ENCODE measurements around the gene IGF1. TPM values are rescaled to one million over a fixed set of nuclear protein-coding genes. Genes with fewer than 3 reads are reported as not detected.

IGF1 gene
- total and polyA plus RNA-seq, 8 donors: 15.7 to 99.9 (median 25.7) TPM

DNA sequence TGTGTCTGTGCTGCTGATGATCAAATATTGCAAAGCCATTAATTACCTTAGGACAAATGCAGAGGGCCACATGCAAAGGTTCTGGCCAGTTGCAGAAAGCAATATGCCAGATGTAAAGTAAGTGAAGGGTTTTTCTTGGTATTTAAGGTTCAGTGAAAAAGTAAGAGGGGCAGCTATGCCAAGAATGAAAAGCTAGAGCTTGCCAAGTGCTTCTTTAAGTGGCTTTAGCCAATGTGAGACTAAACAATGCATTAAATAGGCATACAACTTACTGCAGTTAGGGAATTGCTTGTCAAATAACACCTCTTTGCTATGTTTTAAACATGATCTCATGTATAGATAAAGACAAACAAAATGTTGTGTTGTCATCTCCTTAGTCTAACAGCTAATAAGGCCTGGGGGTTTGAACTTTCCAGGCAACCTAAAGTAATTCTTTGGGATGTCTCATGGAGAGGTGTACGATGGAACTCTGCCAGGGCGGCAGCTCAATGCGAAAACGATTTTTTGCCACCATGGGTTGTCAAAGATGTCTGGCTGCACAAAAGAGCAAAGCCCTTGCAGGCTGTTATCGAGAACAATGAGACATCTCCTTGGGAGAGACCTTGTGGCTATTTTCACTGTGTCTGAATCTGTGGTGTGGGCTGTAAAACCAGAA, 12.0 kb downstream of the IGF1 start:
- ATAC-seq (peak; percentile 69), DNase-seq (peak in 2 of 4 donors; percentile 64 to 68)
- Histone ChIP-seq H3K27ac (no peak overlapping the region), H3K4me1 (peaks cover 0 to 4% of the 10 kb centered on the region in 2 donors), H3K36me3 (no peaks in the 10 kb centered on the region), H3K9me3 (no peaks in the 10 kb centered on the region), H3K4me3 (no peak overlapping the region), H3K27me3 (no peaks in the 10 kb centered on the region)
- TF ChIP-seq, protein P1, sequence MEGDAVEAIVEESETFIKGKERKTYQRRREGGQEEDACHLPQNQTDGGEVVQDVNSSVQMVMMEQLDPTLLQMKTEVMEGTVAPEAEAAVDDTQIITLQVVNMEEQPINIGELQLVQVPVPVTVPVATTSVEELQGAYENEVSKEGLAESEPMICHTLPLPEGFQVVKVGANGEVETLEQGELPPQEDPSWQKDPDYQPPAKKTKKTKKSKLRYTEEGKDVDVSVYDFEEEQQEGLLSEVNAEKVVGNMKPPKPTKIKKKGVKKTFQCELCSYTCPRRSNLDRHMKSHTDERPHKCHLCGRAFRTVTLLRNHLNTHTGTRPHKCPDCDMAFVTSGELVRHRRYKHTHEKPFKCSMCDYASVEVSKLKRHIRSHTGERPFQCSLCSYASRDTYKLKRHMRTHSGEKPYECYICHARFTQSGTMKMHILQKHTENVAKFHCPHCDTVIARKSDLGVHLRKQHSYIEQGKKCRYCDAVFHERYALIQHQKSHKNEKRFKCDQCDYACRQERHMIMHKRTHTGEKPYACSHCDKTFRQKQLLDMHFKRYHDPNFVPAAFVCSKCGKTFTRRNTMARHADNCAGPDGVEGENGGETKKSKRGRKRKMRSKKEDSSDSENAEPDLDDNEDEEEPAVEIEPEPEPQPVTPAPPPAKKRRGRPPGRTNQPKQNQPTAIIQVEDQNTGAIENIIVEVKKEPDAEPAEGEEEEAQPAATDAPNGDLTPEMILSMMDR (IDR thresholded peaks at IDR 0.05): no peak
- intact Hi-C loops (cut with DNase I): no loop called here

- peaks cover 0 to 4% of the 10 kb centered on the region in 2 donors for H3K4me1 ChIP-seq
- TF ChIP-seq, protein P1 (IDR thresholded peaks at IDR 0.05): no peak
Measured at GRCh38 chr12:102465762-102466560, 14.4 kb downstream of the IGF1 start.

DNA sequence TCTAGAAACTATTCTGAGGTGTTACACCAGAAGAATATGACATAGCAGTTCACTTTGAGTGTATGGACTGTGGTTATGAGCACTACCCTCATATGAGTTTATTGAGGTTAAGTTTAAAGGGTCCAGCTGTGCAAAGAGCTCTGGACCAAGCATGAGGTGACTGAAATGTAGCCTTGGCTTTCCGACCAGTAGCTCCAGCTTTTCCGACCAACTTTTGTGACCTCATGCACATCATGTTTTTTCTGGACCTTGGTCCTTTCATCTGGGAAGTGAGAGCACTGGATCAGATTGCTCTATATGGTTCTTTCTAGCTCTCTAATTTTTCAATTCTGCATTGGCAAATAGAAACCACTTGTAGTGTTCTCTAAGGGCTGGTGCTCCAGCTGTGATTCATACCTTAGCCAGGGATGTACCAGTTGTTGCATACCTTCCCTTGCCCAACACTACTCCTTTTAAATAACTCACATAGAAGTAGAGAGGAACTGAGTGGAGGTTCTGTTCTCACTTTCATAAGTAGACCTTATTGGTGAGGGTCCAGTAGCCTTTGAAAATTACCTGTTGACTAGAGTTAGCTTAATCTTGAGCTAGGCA, 16.6 kb downstream of the IGF1 start:
- TF ChIP-seq, protein P1 (IDR thresholded peaks at IDR 0.05): no peak
- Histone ChIP-seq H3K4me1 (peaks cover 0 to 4% of the 10 kb centered on the region in 2 donors), H3K4me3 (no peak overlapping the region), H3K9me3 (no peaks in the 10 kb centered on the region), H3K27me3 (no peaks in the 10 kb centered on the region), H3K27ac (peak overlapping the region in 1 of 2 donors; percentile 53), H3K36me3 (no peaks in the 10 kb centered on the region)
- DNase-seq: no peak
- intact Hi-C loops (cut with DNase I): no loop called here
- ATAC-seq: peak; percentile 33

More at GRCh38 chr12:102465762-102466560, 14.4 kb downstream of the IGF1 start:
- DNase-seq: no peak
- no peak for ATAC-seq
- no peaks in the 10 kb centered on the region for H3K36me3 ChIP-seq
- H3K4me3 ChIP-seq: no peak overlapping the region
- intact Hi-C loops (cut with DNase I): no loop called here
- H3K27me3 ChIP-seq: no peaks in the 10 kb centered on the region
- no peaks in the 10 kb centered on the region for H3K9me3 ChIP-seq
- H3K27ac ChIP-seq: no peak overlapping the region

DNA sequence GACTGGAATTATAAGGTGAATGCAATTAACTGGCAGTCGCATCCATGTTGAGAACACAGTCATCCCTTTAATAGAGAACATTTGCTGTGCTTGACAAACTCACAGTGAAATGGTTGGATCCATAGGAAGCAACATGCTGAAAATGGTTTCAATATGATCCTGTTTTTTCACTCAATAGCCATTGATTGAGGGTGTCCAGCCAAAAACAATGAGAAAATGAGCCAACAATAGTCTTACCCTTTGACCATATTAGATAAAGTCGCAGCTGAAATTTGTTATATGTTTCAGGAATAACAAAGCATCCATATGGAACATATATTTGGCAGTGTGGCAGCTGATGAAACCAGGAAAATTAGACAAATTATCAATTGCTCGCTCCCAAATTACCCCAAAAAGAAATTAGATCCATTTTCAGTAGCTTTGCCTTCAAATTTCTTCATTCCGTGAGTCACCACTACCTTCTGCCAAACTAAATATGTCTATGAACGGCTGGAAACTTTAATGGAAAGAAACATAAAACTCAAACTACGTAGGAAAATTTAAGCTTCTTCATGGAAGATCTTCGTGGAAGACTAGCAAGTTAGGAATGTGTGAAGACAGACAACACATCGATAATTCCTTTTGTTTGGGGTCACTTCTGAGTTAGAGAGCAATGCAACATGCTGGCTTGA, 17.4 kb downstream of the IGF1 start:
- DNase-seq (no peak), ATAC-seq (no peak)
- Histone ChIP-seq H3K36me3 (no peaks in the 10 kb centered on the region), H3K4me1 (peaks cover 0 to 4% of the 10 kb centered on the region in 2 donors), H3K4me3 (no peak overlapping the region), H3K27ac (peak overlapping the region in 1 of 2 donors; percentile 53), H3K9me3 (no peaks in the 10 kb centered on the region), H3K27me3 (no peaks in the 10 kb centered on the region)
- intact Hi-C loops (cut with DNase I): no loop called here
- TF ChIP-seq, protein P1 (IDR thresholded peaks at IDR 0.05): no peak
